A673 (cell line): ENCODE data around the gene USH1G.

ENCODE experiments used
- CTCF ChIP-seq: fragments of 300-800, 200-600 bp; sonication (generic); conservative IDR thresholded peaks from 2 replicates; pipeline ENCODE4 v1.5.1; 2017; ENCODE audit warnings: low read depth, mild to moderate bottlenecking, antibody characterized with exemption, low read length, moderate library complexity, mixed read lengths
- EZH2 ChIP-seq: fragments of 200-600 bp; sonication (generic); IDR thresholded peaks from 2 replicates; pipeline ENCODE4 v1.6.1; 2017; ENCODE audit warnings: borderline replicate concordance, low read depth, mild to moderate bottlenecking, mixed read lengths, antibody characterized with exemption, low read length; ENCODE audit not compliant: poor library complexity, severe bottlenecking

GRCh38 chr17:74873874-74874614 is 49.0 kb downstream of the USH1G start:
- TF ChIP-seq EZH2, result no peak
- no peak for TF ChIP-seq CTCF
